Measurements from ENCODE around the gene TBCB.
"Not testable (repeated sequence)": the region's sequence is repeated elsewhere in the genome, so short reads cannot be mapped to it uniquely, and the experiment has no call there.

Gene TBCB

GRCh38 chr19:36115453-36116343, at the start of gene TBCB:
Gene TBCB (plus strand): TSS chr19:36115468. CDS start chr19:36115561, 93 bp downstream.
- peak in 1 of 2 experiments; percentile 36 for DNase-seq

- no peak for DNase-seq
Observed at GRCh38 chr19:36067681-36068080, 47.6 kb upstream of the TBCB start.

GRCh38 chr19:36068810-36069499, 46.3 kb upstream of the TBCB start:
- DNase-seq: not testable (repeated sequence)

GRCh38 chr19:36072081-36072480, 43.2 kb upstream of the TBCB start:
- no peak for DNase-seq

- DNase-seq: no peak
Observed at GRCh38 chr19:36073121-36073876, 42.0 kb upstream of the TBCB start.

GRCh38 chr19:36079389-36079945, 35.8 kb upstream of the TBCB start:
- no peak for DNase-seq

GRCh38 chr19:36081385-36081784, 33.9 kb upstream of the TBCB start:
- DNase-seq: no peak

- no peak for DNase-seq
Observed at GRCh38 chr19:36081894-36082293, 33.4 kb upstream of the TBCB start.

- no peak for DNase-seq
Observed at GRCh38 chr19:36082916-36083315, 32.4 kb upstream of the TBCB start.

- DNase-seq: no peak
Observed at GRCh38 chr19:36084231-36085009, 30.8 kb upstream of the TBCB start.

- no peak for DNase-seq
Observed at GRCh38 chr19:36086326-36086725, 28.9 kb upstream of the TBCB start.

- DNase-seq: no peak
Observed at GRCh38 chr19:36089847-36090246, 25.4 kb upstream of the TBCB start.

- no peak for DNase-seq
Observed at GRCh38 chr19:36090910-36091695, 24.2 kb upstream of the TBCB start.

- DNase-seq: no peak
Observed at GRCh38 chr19:36092566-36092965, 22.7 kb upstream of the TBCB start.

GRCh38 chr19:36093146-36093662, 22.1 kb upstream of the TBCB start:
- DNase-seq: no peak

GRCh38 chr19:36093687-36094086, 21.6 kb upstream of the TBCB start:
- DNase-seq: no peak

GRCh38 chr19:36097036-36097435, 18.2 kb upstream of the TBCB start:
- DNase-seq: no peak

GRCh38 chr19:36099166-36099785, 16.0 kb upstream of the TBCB start:
- no peak for DNase-seq

- no peak for DNase-seq
Observed at GRCh38 chr19:36100476-36100875, 14.8 kb upstream of the TBCB start.

- no peak for DNase-seq
Observed at GRCh38 chr19:36101550-36102327, 13.5 kb upstream of the TBCB start.
